Measurements from ENCODE around the gene ECE2.

ECE2 gene

GRCh38 chr3:184305577-184305976 is 29.8 kb downstream of the ECE2 start:
- Histone ChIP-seq H3K27me3 (replicated peaks; ENCODE audit: insufficient read depth, low read length) (no peaks in the 10 kb centered on the region), H3K9me3 (replicated peaks; ENCODE audit: insufficient read depth, low read length) (no peaks in the 10 kb centered on the region), H3K4me3 (ENCODE audit: low read length) (no peak overlapping the region), H4K20me1 (ENCODE audit: insufficient read depth, low read length) (no peaks in the 10 kb centered on the region), H3K9ac (ENCODE audit: low read length) (no peak overlapping the region), H3K79me2 (ENCODE audit: low read length) (peaks cover 44% of the 10 kb centered on the region), H3K4me1 (ENCODE audit: low read length) (peaks cover 1% of the 10 kb centered on the region), H3K36me3 (replicated peaks; ENCODE audit: insufficient read depth, low read length) (peaks cover 67% of the 10 kb centered on the region), H3F3A (ENCODE audit: insufficient read depth, low read length) (no peaks in the 10 kb centered on the region), H3K9me2 (replicated peaks; ENCODE audit: insufficient read depth, low read length) (no peaks in the 10 kb centered on the region), H2AFZ (ENCODE audit: low read length) (no peak overlapping the region), H3K27ac (ENCODE audit: low read length) (no peak overlapping the region), H3K4me2 (ENCODE audit: low read depth, low read length) (no peak overlapping the region)
- DNase-seq: no peak
- TF ChIP-seq EZH2phosphoT487 (IDR thresholded peaks at IDR 0.05; ENCODE audit: low read length) (no peak), EZH2 (optimal IDR thresholded peaks at IDR 0.05; ENCODE audit: low read depth, low read length) (no peak), CTCF (IDR thresholded peaks at IDR 0.05; ENCODE audit: low read length) (peak; percentile 54)

- H3K9me3 ChIP-seq (replicated peaks; ENCODE audit: insufficient read depth, low read length): no peaks in the 10 kb centered on the region
- H3K36me3 ChIP-seq (replicated peaks; ENCODE audit: insufficient read depth, low read length): peaks cover 64% of the 10 kb centered on the region
- H3F3A ChIP-seq (ENCODE audit: insufficient read depth, low read length): peaks cover 7% of the 10 kb centered on the region; the same call in 1 of the 2 replicates
- no peak for DNase-seq
- no peaks in the 10 kb centered on the region for H4K20me1 ChIP-seq (ENCODE audit: insufficient read depth, low read length)
- no peak overlapping the region for H3K4me2 ChIP-seq (ENCODE audit: low read depth, low read length)
- H3K9me2 ChIP-seq (replicated peaks; ENCODE audit: insufficient read depth, low read length): no peaks in the 10 kb centered on the region
- TF ChIP-seq CTCF (IDR thresholded peaks at IDR 0.05; ENCODE audit: low read length) (no peak), EZH2phosphoT487 (IDR thresholded peaks at IDR 0.05; ENCODE audit: low read length) (no peak), EZH2 (optimal IDR thresholded peaks at IDR 0.05; ENCODE audit: low read depth, low read length) (no peak)
- peaks cover 36% of the 10 kb centered on the region for H3K79me2 ChIP-seq (ENCODE audit: low read length)
- no peak overlapping the region for H3K4me3 ChIP-seq (ENCODE audit: low read length)
- H3K4me1 ChIP-seq (ENCODE audit: low read length): no peaks in the 10 kb centered on the region
- no peak overlapping the region for H2AFZ ChIP-seq (ENCODE audit: low read length)
- no peak overlapping the region for H3K9ac ChIP-seq (ENCODE audit: low read length)
- H3K27me3 ChIP-seq (replicated peaks; ENCODE audit: insufficient read depth, low read length): no peaks in the 10 kb centered on the region
- no peak overlapping the region for H3K27ac ChIP-seq (ENCODE audit: low read length)
Measured at GRCh38 chr3:184306341-184306972, 30.6 kb downstream of the ECE2 start.

- Histone ChIP-seq H3K36me3 (replicated peaks; ENCODE audit: insufficient read depth, low read length) (peaks cover 49% of the 10 kb centered on the region), H3K27me3 (replicated peaks; ENCODE audit: insufficient read depth, low read length) (no peaks in the 10 kb centered on the region), H3K27ac (ENCODE audit: low read length) (no peak overlapping the region), H3K4me2 (ENCODE audit: low read depth, low read length) (no peak overlapping the region), H3K4me1 (ENCODE audit: low read length) (no peaks in the 10 kb centered on the region), H4K20me1 (ENCODE audit: insufficient read depth, low read length) (no peaks in the 10 kb centered on the region), H3K4me3 (ENCODE audit: low read length) (no peak overlapping the region), H2AFZ (ENCODE audit: low read length) (no peak overlapping the region), H3F3A (ENCODE audit: insufficient read depth, low read length) (peaks cover 13% of the 10 kb centered on the region), H3K9ac (ENCODE audit: low read length) (no peak overlapping the region), H3K9me3 (replicated peaks; ENCODE audit: insufficient read depth, low read length) (no peaks in the 10 kb centered on the region), H3K79me2 (ENCODE audit: low read length) (peaks cover 21% of the 10 kb centered on the region), H3K9me2 (replicated peaks; ENCODE audit: insufficient read depth, low read length) (no peaks in the 10 kb centered on the region)
- no peak for DNase-seq
- no peak for TF ChIP-seq EZH2phosphoT487 (IDR thresholded peaks at IDR 0.05; ENCODE audit: low read length)
- TF ChIP-seq EZH2 (optimal IDR thresholded peaks at IDR 0.05; ENCODE audit: low read depth, low read length): no peak
- TF ChIP-seq CTCF (IDR thresholded peaks at IDR 0.05; ENCODE audit: low read length): no peak
Measured at GRCh38 chr3:184307915-184308314, 32.1 kb downstream of the ECE2 start.

Data from MM.1S (cell line).